ENCODE data around the gene NDUFB10. TPM values are rescaled to one million over a fixed set of nuclear protein-coding genes. Genes with fewer than 3 reads are reported as not detected.

The NDUFB10 gene
- total RNA-seq, 1 donor from 2014 or later, result 132 TPM

DNA sequence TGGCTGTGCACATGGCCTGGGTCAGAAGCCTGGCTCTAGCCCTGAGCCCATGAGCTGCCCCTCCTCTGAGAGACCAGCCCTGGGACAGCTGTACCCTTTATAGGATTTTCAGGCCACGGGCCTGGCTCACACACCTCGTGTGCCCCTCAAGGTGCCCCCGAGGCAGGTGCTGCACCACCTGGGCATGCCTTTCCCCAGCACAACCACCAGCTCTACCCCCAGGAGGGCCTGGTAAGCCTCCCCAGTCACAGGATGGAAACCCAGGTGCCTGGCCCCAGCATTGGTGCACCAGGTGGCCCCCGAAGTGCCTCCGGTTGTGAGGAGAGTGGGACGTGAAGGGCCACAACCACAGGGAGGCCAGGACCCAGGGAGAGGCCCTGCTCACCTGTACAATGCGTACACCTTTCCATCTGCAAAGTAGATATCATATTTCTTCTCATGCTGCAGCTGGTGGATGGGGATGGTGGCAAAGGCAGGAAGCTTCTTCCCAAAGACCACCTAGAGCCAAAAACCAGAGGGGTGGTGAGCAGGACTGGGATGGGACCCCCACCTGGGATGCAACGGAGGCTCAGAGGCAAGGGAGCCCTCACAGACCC is 44.0 kb downstream of the NDUFB10 start:
- Mint-ChIP-seq H3K4me3 (ENCODE audit: low read depth) (no peak overlapping the region), H3K36me3 (ENCODE audit: low read depth) (peaks cover 39% of the 10 kb centered on the region), H3K27me3 (ENCODE audit: low read depth) (no peaks in the 10 kb centered on the region), H3K9me3 (no peaks in the 10 kb centered on the region), H3K4me1 (ENCODE audit: low read depth) (peaks cover 13% of the 10 kb centered on the region), H3K27ac (no peak overlapping the region)
- no peak for DNase-seq (ENCODE audit: low spot score)
- intact Hi-C loops (cut with micrococcal nuclease), result no loop called here

DNA sequence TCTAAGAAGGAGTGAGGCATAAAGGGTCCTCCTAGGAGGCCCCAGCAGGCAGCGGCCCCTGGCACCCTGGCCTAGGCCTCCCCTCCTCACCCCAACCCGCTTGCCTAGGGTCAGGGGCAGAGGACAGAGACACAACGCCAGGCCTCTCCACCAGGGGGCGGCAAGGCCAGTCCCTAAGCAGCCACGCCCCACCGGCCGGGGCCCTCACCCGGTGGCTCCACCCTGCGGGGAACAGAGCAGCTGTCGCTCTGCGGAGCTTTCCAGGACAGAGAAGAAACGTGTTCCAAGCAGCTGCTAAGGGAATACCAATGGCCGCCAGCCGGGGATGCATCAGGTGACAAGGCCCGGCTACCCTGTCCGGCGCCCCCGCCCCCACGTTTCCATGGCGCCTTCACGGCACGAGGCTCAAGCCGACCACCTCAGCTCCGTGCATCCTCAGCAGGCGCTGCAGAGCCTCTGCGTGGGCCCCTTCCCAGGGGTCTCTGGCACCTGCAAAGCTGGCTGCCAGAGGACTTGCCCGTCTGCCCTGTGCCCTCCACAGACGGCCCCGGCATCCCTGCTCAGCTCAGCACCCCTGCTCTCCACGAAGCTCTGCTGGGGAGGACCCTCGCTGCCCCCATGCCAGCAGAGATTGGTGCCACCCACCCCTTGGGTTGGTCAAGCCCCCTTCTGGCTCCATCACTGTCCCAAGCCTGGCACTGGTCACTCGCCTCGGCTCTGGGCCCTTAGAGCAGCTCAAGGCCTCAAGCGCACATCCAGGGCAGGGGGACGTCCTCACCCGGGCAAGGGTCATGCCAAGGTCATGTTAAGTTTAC is 44.7 kb downstream of the NDUFB10 start:
- peaks cover 18% of the 10 kb centered on the region for H3K4me1 Mint-ChIP-seq (ENCODE audit: low read depth)
- intact Hi-C loops (cut with micrococcal nuclease), result no loop called here
- no peaks in the 10 kb centered on the region for H3K27me3 Mint-ChIP-seq (ENCODE audit: low read depth)
- H3K9me3 Mint-ChIP-seq, result no peaks in the 10 kb centered on the region
- no peak overlapping the region for H3K27ac Mint-ChIP-seq
- H3K36me3 Mint-ChIP-seq (ENCODE audit: low read depth), result peaks cover 44% of the 10 kb centered on the region
- no peak overlapping the region for H3K4me3 Mint-ChIP-seq (ENCODE audit: low read depth)
- DNase-seq (ENCODE audit: low spot score), result peak; percentile 83

DNA sequence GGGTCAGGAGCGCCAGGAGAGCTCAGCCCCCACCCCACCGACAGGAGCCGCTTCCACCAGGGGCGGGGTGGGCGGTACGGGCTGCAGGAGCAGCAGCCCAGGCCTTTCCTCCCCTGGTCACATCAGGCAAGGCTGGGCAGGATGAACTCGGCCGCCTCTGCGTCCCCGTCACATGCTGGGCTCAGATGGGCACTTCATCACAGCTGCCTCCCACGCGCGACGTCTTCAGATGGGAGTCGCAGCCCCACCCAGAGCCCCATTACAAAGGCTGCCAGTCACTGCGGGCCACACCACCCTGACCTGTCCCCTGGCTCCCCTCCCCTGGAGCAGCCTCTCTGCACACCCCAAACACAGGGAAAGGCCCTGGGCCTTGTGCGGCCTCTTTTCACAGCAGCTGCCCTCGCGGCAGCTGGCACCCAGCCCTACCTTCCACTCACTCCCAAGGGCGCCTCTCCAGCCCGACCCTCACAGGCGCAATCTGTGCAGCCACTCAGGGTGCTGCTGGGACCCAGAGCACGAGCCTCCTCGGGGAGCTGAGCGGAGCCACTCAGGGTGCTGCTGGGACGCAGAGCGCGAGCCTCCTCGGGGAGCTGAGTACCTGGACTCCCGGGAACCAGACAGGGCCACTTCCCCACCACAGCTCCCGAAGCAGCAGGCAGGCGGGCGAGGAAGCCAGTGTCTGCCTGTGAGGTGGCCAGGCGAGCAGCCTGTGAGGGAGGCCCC is 45.6 kb downstream of the NDUFB10 start:
- no peak overlapping the region for H3K27ac Mint-ChIP-seq
- intact Hi-C loops (cut with micrococcal nuclease), result loop anchor here (5.0 kb wide), 1 partner anchor 42 kb away; the partner anchor contains the start of genes NTHL1 and TSC2

DNA sequence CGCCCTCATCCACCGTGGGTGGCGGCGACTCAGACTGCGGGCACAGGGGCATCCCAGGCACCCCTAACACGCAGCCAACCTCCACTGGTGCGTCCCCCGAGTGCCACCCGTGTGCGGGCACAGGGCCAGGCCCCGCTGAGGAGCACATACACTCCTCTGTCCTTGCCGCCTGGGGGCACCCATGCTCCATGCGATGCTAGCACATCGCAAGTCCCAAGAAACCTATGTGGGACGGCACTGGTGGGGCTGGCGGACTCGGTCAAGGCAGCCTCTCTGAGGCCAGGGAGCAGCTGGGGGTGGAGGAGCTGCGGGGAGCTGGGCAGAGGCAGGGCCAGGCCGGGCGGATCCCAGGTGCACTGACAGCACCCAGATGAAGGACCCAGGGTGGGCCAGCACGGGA is 46.3 kb downstream of the NDUFB10 start:
- Mint-ChIP-seq H3K27me3 (ENCODE audit: low read depth) (no peaks in the 10 kb centered on the region), H3K9me3 (no peaks in the 10 kb centered on the region), H3K4me1 (ENCODE audit: low read depth) (peaks cover 22% of the 10 kb centered on the region), H3K36me3 (ENCODE audit: low read depth) (peaks cover 48% of the 10 kb centered on the region), H3K27ac (no peak overlapping the region), H3K4me3 (ENCODE audit: low read depth) (no peak overlapping the region)
- DNase-seq (ENCODE audit: low spot score), result no peak
- intact Hi-C loops (cut with micrococcal nuclease), result loop anchor here (5.0 kb wide), 1 partner anchor 42 kb away; the partner anchor contains the start of genes NTHL1 and TSC2

More for the DNA sequence above, 45.6 kb downstream of the NDUFB10 start:
- no peak for DNase-seq (ENCODE audit: low spot score)
- Mint-ChIP-seq H3K36me3 (ENCODE audit: low read depth) (peaks cover 44% of the 10 kb centered on the region), H3K9me3 (no peaks in the 10 kb centered on the region), H3K4me1 (ENCODE audit: low read depth) (peaks cover 18% of the 10 kb centered on the region), H3K27me3 (ENCODE audit: low read depth) (no peaks in the 10 kb centered on the region), H3K4me3 (ENCODE audit: low read depth) (no peak overlapping the region)

DNA sequence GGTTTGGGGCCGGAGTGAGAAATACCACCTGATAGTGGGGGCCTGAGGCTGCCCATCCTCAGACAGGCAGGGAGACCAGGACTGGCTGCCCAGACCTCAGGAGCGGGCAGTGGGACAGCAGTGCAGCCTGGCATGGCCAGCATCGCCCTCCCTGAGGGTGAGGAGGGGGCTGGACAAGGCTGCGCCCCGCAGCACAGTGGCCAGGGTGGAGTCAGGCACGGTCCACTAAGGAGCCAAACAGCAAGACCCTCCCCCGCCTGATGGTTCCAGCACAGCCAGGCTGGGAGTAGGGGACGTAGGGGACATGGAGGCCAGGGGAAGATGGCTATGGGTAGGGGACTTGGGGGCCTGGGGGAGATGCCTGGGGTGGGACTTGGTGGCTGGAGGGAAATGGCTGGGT is 47.0 kb downstream of the NDUFB10 start:
- no peak for DNase-seq (ENCODE audit: low spot score)
- intact Hi-C loops (cut with micrococcal nuclease), result loop anchor here (5.0 kb wide), 1 partner anchor 41 kb away; the partner anchor contains the start of genes NTHL1 and TSC2
- Mint-ChIP-seq H3K9me3 (no peaks in the 10 kb centered on the region), H3K27ac (no peak overlapping the region), H3K4me1 (ENCODE audit: low read depth) (peaks cover 22% of the 10 kb centered on the region), H3K36me3 (ENCODE audit: low read depth) (peaks cover 43% of the 10 kb centered on the region), H3K27me3 (ENCODE audit: low read depth) (no peaks in the 10 kb centered on the region), H3K4me3 (ENCODE audit: low read depth) (peak overlapping the region; percentile 39)

DNA sequence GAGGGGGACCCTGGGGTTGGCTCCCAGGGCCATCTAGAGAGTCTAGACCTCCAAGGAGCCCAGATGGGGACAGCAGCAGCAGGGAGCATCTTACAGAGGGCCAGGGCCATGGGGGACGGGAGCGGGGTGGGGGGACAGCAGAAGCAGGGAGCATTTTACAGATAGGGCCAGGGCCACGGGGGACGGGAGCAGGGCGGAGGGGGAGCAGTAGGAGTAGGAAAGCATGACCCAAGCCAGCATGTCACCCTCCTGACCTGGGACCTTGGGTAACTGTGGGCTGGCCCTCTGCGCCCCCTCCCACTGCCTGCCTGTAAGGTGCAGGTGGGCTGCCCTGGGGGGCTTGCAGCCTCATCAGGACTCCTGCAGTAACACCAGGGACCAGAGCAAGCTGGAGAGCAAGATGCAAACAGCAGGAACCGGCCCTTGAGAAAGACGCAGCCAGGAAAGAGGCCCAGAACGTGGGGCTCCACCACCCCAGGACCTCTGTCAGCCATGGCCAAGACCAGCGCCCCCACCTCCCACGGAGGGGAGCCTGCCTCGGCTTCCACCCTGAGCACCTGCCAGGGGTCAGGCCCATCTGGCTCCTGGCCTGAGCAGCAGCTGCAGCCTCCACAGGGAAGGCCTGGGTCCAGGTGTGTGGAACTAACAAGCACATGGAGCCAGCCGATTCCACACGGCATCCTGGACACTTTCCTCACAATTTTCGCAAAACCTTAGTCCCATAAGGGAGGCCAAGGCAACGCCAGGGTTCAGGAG is 47.9 kb downstream of the NDUFB10 start:
- peak overlapping the region; percentile 78 for H3K27ac Mint-ChIP-seq
- H3K9me3 Mint-ChIP-seq, result no peaks in the 10 kb centered on the region
- DNase-seq (ENCODE audit: low spot score), result no peak
- intact Hi-C loops (cut with micrococcal nuclease), result loop anchor here (5.0 kb wide), 1 partner anchor 40 kb away; the partner anchor contains the start of genes NTHL1 and TSC2
- H3K36me3 Mint-ChIP-seq (ENCODE audit: low read depth), result peaks cover 37% of the 10 kb centered on the region
- H3K4me3 Mint-ChIP-seq (ENCODE audit: low read depth), result peak overlapping the region; percentile 86
- H3K4me1 Mint-ChIP-seq (ENCODE audit: low read depth), result peaks cover 22% of the 10 kb centered on the region
- no peaks in the 10 kb centered on the region for H3K27me3 Mint-ChIP-seq (ENCODE audit: low read depth)

DNA sequence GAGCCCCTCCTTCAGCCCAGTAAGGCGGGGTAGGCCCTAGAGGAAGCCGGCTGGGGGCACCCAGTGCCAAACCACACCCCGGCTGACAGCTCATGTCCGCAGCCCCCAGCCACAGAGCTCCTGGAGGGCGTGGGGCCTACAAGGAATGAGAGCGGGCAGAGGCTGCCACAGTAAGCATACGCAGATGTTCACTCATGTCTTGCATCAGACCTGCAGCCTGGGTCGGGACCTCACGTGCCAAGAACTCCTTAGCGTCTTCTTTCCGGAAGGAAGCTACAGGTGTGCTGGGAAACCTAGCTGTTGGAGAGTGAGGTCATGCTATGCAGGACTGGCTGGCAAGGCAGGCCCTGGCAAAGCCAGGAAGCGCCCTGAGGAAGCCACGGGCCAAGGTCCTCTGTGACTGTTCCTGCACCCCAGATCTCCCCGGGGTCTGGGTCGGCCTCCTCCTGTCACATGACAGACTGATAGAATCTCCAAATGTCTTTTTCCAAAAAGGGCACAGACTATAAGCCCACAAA is 48.7 kb downstream of the NDUFB10 start:
- intact Hi-C loops (cut with micrococcal nuclease), result loop anchor here (5.0 kb wide), 1 partner anchor 39 kb away; the partner anchor contains the start of genes NTHL1 and TSC2
- H3K36me3 Mint-ChIP-seq (ENCODE audit: low read depth), result peaks cover 33% of the 10 kb centered on the region
- no peaks in the 10 kb centered on the region for H3K27me3 Mint-ChIP-seq (ENCODE audit: low read depth)
- H3K4me1 Mint-ChIP-seq (ENCODE audit: low read depth), result peaks cover 22% of the 10 kb centered on the region
- no peaks in the 10 kb centered on the region for H3K9me3 Mint-ChIP-seq
- DNase-seq (ENCODE audit: low spot score), result no peak
- H3K4me3 Mint-ChIP-seq (ENCODE audit: low read depth), result peak overlapping the region; percentile 86
- H3K27ac Mint-ChIP-seq, result peak overlapping the region; percentile 78

DNA sequence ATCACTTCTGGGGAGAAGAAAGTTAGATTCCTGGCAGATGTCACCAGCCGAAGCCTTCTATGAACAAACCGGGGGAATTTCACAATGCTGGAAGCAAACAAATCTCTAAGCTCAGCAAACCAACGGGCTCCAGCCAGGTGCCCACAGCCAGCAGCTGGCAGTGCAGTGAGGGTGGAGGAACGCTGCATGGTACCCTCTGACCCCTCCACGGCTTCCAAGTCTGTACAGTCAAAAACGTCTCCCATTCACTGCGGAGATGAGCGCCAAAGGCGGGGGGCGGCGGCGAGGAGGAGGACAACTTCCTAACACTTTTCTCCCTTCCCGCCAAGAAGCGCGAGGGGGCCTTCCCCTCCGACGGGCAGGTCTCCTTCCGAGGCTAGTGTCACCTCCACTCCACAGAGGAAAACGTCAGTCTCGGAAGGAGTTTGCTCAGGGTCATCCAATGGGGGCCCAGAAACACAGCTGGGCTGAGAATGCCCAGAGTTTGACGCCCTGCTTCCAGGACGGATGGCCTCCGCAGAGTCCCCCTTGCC is 49.4 kb downstream of the NDUFB10 start:
- Mint-ChIP-seq H3K27ac (peak overlapping the region; percentile 78), H3K4me1 (ENCODE audit: low read depth) (peaks cover 22% of the 10 kb centered on the region), H3K4me3 (ENCODE audit: low read depth) (peak overlapping the region; percentile 86), H3K27me3 (ENCODE audit: low read depth) (no peaks in the 10 kb centered on the region), H3K9me3 (no peaks in the 10 kb centered on the region), H3K36me3 (ENCODE audit: low read depth) (peaks cover 33% of the 10 kb centered on the region)
- no peak for DNase-seq (ENCODE audit: low spot score)
- intact Hi-C loops (cut with micrococcal nuclease), result loop anchor here (1.0 to 5.0 kb wide), 2 partner anchors 16 to 39 kb away; partner anchors contain the start of genes NTHL1 and TSC2

DNA sequence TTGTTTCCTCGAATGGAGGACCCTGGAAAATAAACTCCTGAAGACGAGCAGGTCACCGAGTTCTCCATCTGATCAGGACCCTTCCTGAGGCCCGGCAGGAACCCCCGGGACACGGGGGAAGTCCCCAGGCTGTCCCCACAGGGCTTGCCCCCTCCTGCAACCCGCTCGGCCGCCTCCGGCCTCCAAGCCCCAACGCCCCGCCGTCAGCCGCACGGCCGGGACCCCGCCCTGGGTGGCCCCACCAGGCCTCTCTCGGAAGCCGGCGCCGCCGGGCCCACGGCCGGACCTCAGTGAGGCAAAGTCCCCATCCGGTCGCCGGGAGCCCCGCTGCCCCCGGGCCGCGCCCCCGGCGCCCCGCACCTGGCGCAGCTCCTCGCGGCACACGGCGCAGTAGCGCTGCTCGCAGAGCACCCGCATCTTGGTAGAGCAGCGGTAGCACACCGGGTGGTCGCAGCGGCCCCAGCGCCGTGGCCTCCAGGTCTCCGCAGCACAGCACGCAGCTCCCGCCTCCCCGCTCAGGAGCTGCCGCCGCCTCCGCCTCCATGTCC is 49.9 kb downstream of the NDUFB10 start:
- peak overlapping the region; percentile 78 for H3K27ac Mint-ChIP-seq
- H3K36me3 Mint-ChIP-seq (ENCODE audit: low read depth), result peaks cover 33% of the 10 kb centered on the region
- no peak for DNase-seq (ENCODE audit: low spot score)
- H3K4me1 Mint-ChIP-seq (ENCODE audit: low read depth), result peaks cover 22% of the 10 kb centered on the region
- H3K9me3 Mint-ChIP-seq, result no peaks in the 10 kb centered on the region
- H3K27me3 Mint-ChIP-seq (ENCODE audit: low read depth), result no peaks in the 10 kb centered on the region
- H3K4me3 Mint-ChIP-seq (ENCODE audit: low read depth), result peak overlapping the region; percentile 86
- intact Hi-C loops (cut with micrococcal nuclease), result loop anchor here (1.0 to 5.0 kb wide), 2 partner anchors 17 to 38 kb away; partner anchors contain the start of genes NTHL1 and TSC2

DNA sequence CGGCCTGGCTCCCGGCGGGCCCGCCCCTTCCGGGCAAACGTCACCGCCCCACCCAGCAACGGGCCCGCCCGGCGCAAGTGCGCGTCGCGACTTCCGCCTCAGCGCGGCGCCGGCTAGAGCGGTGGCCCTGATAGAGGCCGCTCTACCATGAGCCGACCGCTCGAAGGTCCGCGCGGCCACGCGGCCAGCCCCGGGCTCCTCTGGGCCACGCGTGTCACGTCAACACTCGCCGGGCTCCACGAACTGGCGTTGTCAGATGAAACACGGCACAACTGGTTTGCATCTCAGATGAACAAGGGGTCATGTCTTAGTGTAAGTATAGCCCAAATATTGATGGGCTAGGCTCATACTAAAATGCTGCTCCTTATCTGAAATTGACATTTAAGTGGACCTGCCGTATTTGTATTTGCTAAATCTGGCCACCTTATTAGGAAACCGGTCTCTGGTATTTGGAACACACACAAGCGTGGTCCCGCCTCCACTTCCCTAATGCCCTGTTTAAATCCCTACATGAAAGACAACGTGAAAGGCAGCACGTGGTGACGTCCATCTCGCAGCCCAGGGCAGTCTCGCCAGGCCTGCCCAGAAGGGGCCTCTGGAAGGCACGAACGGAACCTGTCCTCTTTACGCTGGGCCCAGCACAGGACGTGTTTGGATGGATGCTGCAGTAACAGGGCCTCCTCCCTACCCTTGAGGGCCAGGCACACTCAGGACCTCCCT is 50.6 kb downstream of the NDUFB10 start, which contains the start of gene ZNF598:
Gene ZNF598, minus strand, starts transcription at position 31 of the 720 bp plus-strand sequence.
- Mint-ChIP-seq H3K27me3 (ENCODE audit: low read depth) (no peaks in the 10 kb centered on the region), H3K36me3 (ENCODE audit: low read depth) (peaks cover 33% of the 10 kb centered on the region), H3K4me1 (ENCODE audit: low read depth) (peaks cover 22% of the 10 kb centered on the region), H3K27ac (peak within 1 kb of the TSS; percentile 92), H3K9me3 (no peaks in the 10 kb centered on the region), H3K4me3 (ENCODE audit: low read depth) (peak within 1 kb of the TSS; percentile 97)
- intact Hi-C loops (cut with micrococcal nuclease), result loop anchor here (1.0 to 5.0 kb wide), 2 partner anchors 18 to 37 kb away; partner anchors contain the start of genes NTHL1 and TSC2
- DNase-seq (ENCODE audit: low spot score), result peak; percentile 74
